Vagina (tissue), 2 donors: Measurements from ENCODE around the gene DAGLA.

Source experiments
- POLR2A ChIP-seq, 2 donors: fragments of 450-650 bp; IDR thresholded peaks; one replicate each; pipeline ENCODE4 v1.6.1; 2017; ENCODE audit warnings: antibody characterized with exemption in 2 of 2, mild to moderate bottlenecking in 2 of 2, moderate library complexity in 2 of 2
- TF ChIP-seq, protein P1 (sequence below), 3 experiments: fragments of 450-650 bp in 2 of 3; fragments of 200-600 bp in 1 of 3; sonication (generic) in 1 of 3; IDR thresholded peaks; one replicate each; pipeline ENCODE4 v1.5.1; 2017 to 2019; ENCODE audit warnings: antibody characterized with exemption in 3 of 3, mild to moderate bottlenecking in 2 of 3, moderate library complexity in 2 of 3

DNA sequence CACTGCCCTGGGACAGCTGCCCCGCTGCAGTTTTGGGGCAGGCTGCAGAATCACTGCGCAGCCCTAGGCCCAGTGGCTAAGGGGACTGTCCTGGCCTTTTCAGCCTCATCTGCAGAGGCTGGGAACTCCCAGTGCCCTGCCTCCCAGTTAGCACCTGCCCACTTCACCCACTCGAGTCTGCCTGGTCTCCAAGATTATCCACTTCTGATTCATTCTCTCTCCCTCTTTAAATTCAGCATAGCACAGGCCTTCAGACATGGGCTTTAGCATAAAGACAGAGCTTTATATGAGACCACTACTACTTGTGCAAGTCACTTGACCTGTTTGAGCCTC, 8.9 kb downstream of the DAGLA start:
- TF ChIP-seq, protein P1, sequence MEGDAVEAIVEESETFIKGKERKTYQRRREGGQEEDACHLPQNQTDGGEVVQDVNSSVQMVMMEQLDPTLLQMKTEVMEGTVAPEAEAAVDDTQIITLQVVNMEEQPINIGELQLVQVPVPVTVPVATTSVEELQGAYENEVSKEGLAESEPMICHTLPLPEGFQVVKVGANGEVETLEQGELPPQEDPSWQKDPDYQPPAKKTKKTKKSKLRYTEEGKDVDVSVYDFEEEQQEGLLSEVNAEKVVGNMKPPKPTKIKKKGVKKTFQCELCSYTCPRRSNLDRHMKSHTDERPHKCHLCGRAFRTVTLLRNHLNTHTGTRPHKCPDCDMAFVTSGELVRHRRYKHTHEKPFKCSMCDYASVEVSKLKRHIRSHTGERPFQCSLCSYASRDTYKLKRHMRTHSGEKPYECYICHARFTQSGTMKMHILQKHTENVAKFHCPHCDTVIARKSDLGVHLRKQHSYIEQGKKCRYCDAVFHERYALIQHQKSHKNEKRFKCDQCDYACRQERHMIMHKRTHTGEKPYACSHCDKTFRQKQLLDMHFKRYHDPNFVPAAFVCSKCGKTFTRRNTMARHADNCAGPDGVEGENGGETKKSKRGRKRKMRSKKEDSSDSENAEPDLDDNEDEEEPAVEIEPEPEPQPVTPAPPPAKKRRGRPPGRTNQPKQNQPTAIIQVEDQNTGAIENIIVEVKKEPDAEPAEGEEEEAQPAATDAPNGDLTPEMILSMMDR (IDR thresholded peaks at IDR 0.05): no peak
- no peak for TF ChIP-seq POLR2A (IDR thresholded peaks at IDR 0.05)
